GM12878 (cell line): ENCODE measurements around the gene RSPH9. TPM values are rescaled to one million over a fixed set of nuclear protein-coding genes. Genes with fewer than 3 reads are reported as not detected.

ENCODE experiments used
- ATAC-seq: fragments of 200-7000 bp; cut with Tn5 transposase; 3 replicates; pipeline ENCODE4 v1.9.1; 2020; ENCODE audit warnings: mild to moderate bottlenecking, moderate library complexity
- BruUV-seq: library from RNA; stranded (reverse); fragments of 400-500 nt; replicated peaks from 2 replicates; lab custom pipeline; 2021; lab: Mats Ljungman, UMichigan
- CTCF ChIA-PET: fragments of 300-600 bp; sonication (Branson Sonifier 250); formaldehyde crosslinking; extraction: SDS; loops from one replicate; lab custom pipeline; 2021; ENCODE audit warnings: inconsistent platforms; lab: Yijun Ruan, JAX
- POLR2A ChIA-PET: fragments of 350-600 bp; formaldehyde crosslinking; extraction: SDS; loops from one replicate; lab custom pipeline; 2021; ENCODE audit warnings: inconsistent platforms; lab: Charles Lee
- RAD21 ChIA-PET: fragments of 300-600 bp; sonication (Branson Sonifier 250); formaldehyde crosslinking; loops from one replicate; lab custom pipeline; 2023; ENCODE audit warnings: antibody characterized with exemption; ENCODE audit not compliant: unreplicated experiment; lab: Charles Lee
- SMC1A ChIA-PET: fragments of 300-600 bp; sonication (Branson Sonifier 250); formaldehyde crosslinking; loops from one replicate; lab custom pipeline; 2023; ENCODE audit not compliant: unreplicated experiment, uncharacterized antibody; lab: Charles Lee
- DNase-seq: peaks from one replicate; pipeline ENCODE4 v3.0.0-alpha.2; 2011; ENCODE audit warnings: low read depth, low spot score
- FAIRE-seq: peaks from 3 replicates; lab custom pipeline; 2011; peaks lifted over from hg19 to GRCh38; lab: Jason Lieb, UNC
- H2AFZ ChIP-seq: 2 replicates; pipeline ENCODE4 v1.6.0; 2011; ENCODE audit warnings: low read depth, low read length, control low read depth; ENCODE audit not compliant: control insufficient read depth
- H3K27ac ChIP-seq: 2 replicates; pipeline ENCODE4 v1.5.1; 2011; ENCODE audit warnings: control low read depth; ENCODE audit not compliant: control insufficient read depth, insufficient read depth
- H3K27me3 ChIP-seq, 2 experiments: replicated peaks in 1 of 2; 2 replicates each; pipeline versions ENCODE4 v1.6.0 to v1.6.1; 2011; ENCODE audit warnings: low read length in 1 of 2; ENCODE audit not compliant: control insufficient read depth in 2 of 2, insufficient read depth in 2 of 2
- H3K36me3 ChIP-seq, 2 experiments: 2 replicates each; pipeline ENCODE4 v1.5.1; 2011; ENCODE audit warnings: low read length in 1 of 2; ENCODE audit not compliant: control insufficient read depth in 2 of 2, insufficient read depth in 2 of 2
- H3K4me1 ChIP-seq: 2 replicates; pipeline ENCODE4 v1.6.1; 2011; ENCODE audit warnings: mild to moderate bottlenecking, low read length, moderate library complexity, mixed read lengths; ENCODE audit not compliant: control insufficient read depth, insufficient read depth
- H3K4me2 ChIP-seq: 2 replicates; pipeline ENCODE4 v1.6.0; 2011; ENCODE audit warnings: control low read depth; ENCODE audit not compliant: control insufficient read depth, insufficient read depth
- H3K4me3 ChIP-seq: fragments of 200-600 bp; sonication (generic); 2 replicates; pipeline ENCODE4 v1.5.1; 2016
- H3K79me2 ChIP-seq: 2 replicates; pipeline ENCODE4 v1.6.0; 2011; ENCODE audit warnings: low read length; ENCODE audit not compliant: control insufficient read depth, insufficient read depth
- H3K9ac ChIP-seq: 2 replicates; pipeline ENCODE4 v1.8.0; 2011; ENCODE audit warnings: low read length, control low read depth, mixed read lengths; ENCODE audit not compliant: control insufficient read depth, insufficient read depth
- H3K9me3 ChIP-seq: replicated peaks from 3 replicates; pipeline ENCODE4 v1.5.1; 2011; ENCODE audit warnings: mild to moderate bottlenecking, low read length; ENCODE audit not compliant: control insufficient read depth, insufficient read depth
- H4K20me1 ChIP-seq: 2 replicates; pipeline ENCODE4 v1.6.0; 2011; ENCODE audit not compliant: control insufficient read depth, insufficient read depth
- BMI1 ChIP-seq: fragments of 450-650 bp; IDR thresholded peaks from 2 replicates; pipeline ENCODE4 v1.6.1; 2016; ENCODE audit warnings: mild to moderate bottlenecking, moderate library complexity, borderline replicate concordance
- DPF2 ChIP-seq: fragments of 450-650 bp; IDR thresholded peaks from 2 replicates; pipeline ENCODE4 v1.6.1; 2017; ENCODE audit warnings: mild to moderate bottlenecking
- EED ChIP-seq: sonication (generic); IDR thresholded peaks from 2 replicates; pipeline ENCODE4 v1.6.1; 2016; ENCODE audit warnings: antibody characterized with exemption, low read depth
- FOS ChIP-seq: IDR thresholded peaks from 3 replicates; pipeline ENCODE4 v1.6.1; 2011; ENCODE audit warnings: borderline replicate concordance; ENCODE audit not compliant: insufficient read length; ENCODE audit errors: extremely low read depth
- HCFC1 ChIP-seq: fragments of 150-350 bp; IDR thresholded peaks from 2 replicates; pipeline ENCODE4 v1.6.1; 2014; ENCODE audit warnings: low read length
- IRF4 ChIP-seq: IDR thresholded peaks from 2 replicates; pipeline ENCODE4 v1.6.1; 2011; ENCODE audit warnings: low read depth, low read length
- NFXL1 ChIP-seq: fragments of 450-650 bp; IDR thresholded peaks from 2 replicates; pipeline ENCODE4 v1.6.1; 2017; ENCODE audit warnings: antibody characterized with exemption, mild to moderate bottlenecking, borderline replicate concordance
- POLR2AphosphoS2 ChIP-seq: IDR thresholded peaks from 2 replicates; pipeline ENCODE4 v1.6.1; 2011; ENCODE audit warnings: low read depth, mild to moderate bottlenecking, low read length, improper control_type of control experiment, moderate library complexity
- RUNX3 ChIP-seq: IDR thresholded peaks from 2 replicates; pipeline ENCODE4 v1.6.1; 2012; ENCODE audit warnings: low read length, inconsistent platforms
- ZBTB4 ChIP-seq: fragments of 450-650 bp; formaldehyde crosslinking; IDR thresholded peaks from 2 replicates; pipeline ENCODE4 v1.4.0; 2022; ENCODE audit warnings: mild to moderate bottlenecking, moderate library complexity
- ZNF207 ChIP-seq: fragments of 450-650 bp; IDR thresholded peaks from 2 replicates; pipeline ENCODE4 v1.6.1; 2014; ENCODE audit warnings: antibody characterized with exemption, mild to moderate bottlenecking, borderline replicate concordance
- ZNF24 ChIP-seq: fragments of 450-650 bp; IDR thresholded peaks from 2 replicates; pipeline ENCODE4 v1.6.1; 2017; ENCODE audit warnings: antibody characterized with exemption, mild to moderate bottlenecking
- ZNF384 ChIP-seq: IDR thresholded peaks from 2 replicates; pipeline ENCODE4 v1.6.1; 2012; ENCODE audit warnings: low read depth, mild to moderate bottlenecking, low read length, improper control_type of control experiment, borderline replicate concordance
- WGBS: methylation state at CpG from one replicate; pipeline ENCODE4 v1.1.6; 2016; ENCODE audit warnings: low lambda C conversion rate; ENCODE audit not compliant: insufficient replicate concordance, insufficient coverage; ENCODE audit errors: missing lambda C conversion rate; 5-methylcytosine and 5-hydroxymethylcytosine counted together
- in situ Hi-C: fragments of 300-500 bp; cut with MboI; formaldehyde crosslinking; loops from 9 replicates; pipeline ENCODE4 v1.14.3; 2018; ENCODE audit warnings: mixed read lengths
- intact Hi-C: fragments of 100-400 bp; cut with micrococcal nuclease; formaldehyde crosslinking; loops from one replicate; pipeline ENCODE4 v1.14.2; 2022; ENCODE audit not compliant: unreplicated experiment
- polyA plus RNA-seq, 11 experiments: library from polyadenylated mRNA; depleted of rRNA in 4 of 11; unstranded in 6 of 11; stranded (reverse) in 5 of 11; fragments of >200 nt; fragmentation: Nextera tagmentation in 4 of 11; fragmentation: Illumina TruSeq in 1 of 11; extraction: Ambion mirVana in 4 of 11; extraction: Trizol in 1 of 11; gene quantifications; 1 replicate in 1 of 11; 2 replicates in 10 of 11; pipeline versions ENCODE4 v1.2.1 to v1.2.3, GENCODE V29; 2011 to 2016; ENCODE audit warnings: inconsistent platforms in 2 of 11, missing spikeins in 2 of 11, low read depth in 1 of 11
- total RNA-seq, 4 experiments: library from RNA; depleted of rRNA in 3 of 4; stranded (reverse); fragments of >200 nt in 3 of 4; fragmentation: Illumina TruSeq in 1 of 4; extraction: Trizol in 1 of 4; gene quantifications; 2 replicates each; pipeline versions ENCODE4 v1.2.1 to v1.2.3, GENCODE V29; 2013 to 2021
- TF ChIP-seq, protein P1 (sequence below): IDR thresholded peaks from 2 replicates; pipeline ENCODE4 v1.6.1; 2011; ENCODE audit warnings: borderline replicate concordance, low read depth, mild to moderate bottlenecking, moderate library complexity, low read length; ENCODE audit not compliant: insufficient read depth, poor library complexity, severe bottlenecking
- TF ChIP-seq, protein P2 (sequence below): fragments of 450-650 bp; IDR thresholded peaks from 2 replicates; pipeline ENCODE4 v1.6.1; 2016; ENCODE audit warnings: mild to moderate bottlenecking

RSPH9 gene
- total and polyA plus RNA-seq, 10 of the 15 experiments (the other 5 are each of a cell fraction or from before 2014, with no cell fraction given): 0.26 to 0.63 (median 0.36) TPM; not detected in 6

DNA sequence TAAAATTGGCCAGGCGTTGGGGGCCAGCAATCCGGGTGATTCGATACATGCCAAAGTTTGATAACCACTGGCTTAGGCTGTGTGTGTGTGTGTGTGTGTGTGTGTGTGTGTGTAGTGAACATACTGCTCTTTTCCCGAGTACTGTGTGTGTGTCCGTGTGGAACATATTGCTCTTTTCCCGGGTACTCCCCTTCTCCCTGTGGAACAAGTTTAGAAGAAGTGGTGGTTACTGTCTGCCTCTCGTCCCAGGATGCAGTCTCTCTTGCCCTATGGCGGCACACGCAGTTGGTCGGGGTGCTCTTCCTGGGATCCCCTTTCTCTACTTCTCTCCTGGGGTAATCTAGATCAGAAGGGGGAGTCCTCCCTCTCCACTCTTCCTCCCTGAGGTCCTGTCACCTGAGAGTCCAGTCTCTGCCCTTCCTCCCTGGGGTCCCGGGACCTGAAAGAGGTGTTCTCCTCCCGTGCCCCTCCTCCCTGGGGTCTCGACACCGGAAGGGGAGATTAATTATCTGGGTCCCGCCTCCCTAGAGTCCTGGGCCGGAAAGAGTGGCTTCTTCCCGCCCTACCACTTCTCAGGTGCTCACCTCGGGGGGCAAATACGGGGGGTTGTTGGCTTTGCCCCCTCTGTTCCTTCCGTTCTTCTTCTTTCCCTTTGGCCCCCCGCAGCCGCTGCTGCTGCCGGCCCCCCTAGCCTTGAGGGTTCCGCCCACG, 16.3 kb upstream of the RSPH9 start:
- H3K27ac ChIP-seq: peak overlapping the region; percentile 69
- peak; percentile 54 for FAIRE-seq
- intact Hi-C loops: no loop called here
- in situ Hi-C loops: no loop called here
- H4K20me1 ChIP-seq: no peaks in the 10 kb centered on the region
- no peak for DNase-seq
- ChIA-PET CTCF (interaction anchor here (0.7 to 2.3 kb wide), 7 partner anchors 16 to 639 kb away, joined by 4 to 16 read pairs (median 7); partner anchors contain the start of gene RSPH9), RAD21 (interaction anchor here (1.0 to 1.9 kb wide), 8 partner anchors 28 to 445 kb away, joined by 3 to 9 read pairs (median 4); partner anchors contain the start of genes POLH and XPO5), SMC1A (interaction anchor here (1.0 to 2.1 kb wide), 6 partner anchors 11 to 644 kb away, joined by 3 to 7 read pairs (median 5); partner anchors contain the start of genes PPP2R5D and RSPH9), POLR2A (interaction anchor here (0.6 to 2.9 kb wide), 15 partner anchors 8 to 591 kb away, joined by 3 to 16 read pairs (median 7); partner anchors contain the start of genes MRPS18A, POLH, RSPH9 and VEGFA)
- H3K4me3 ChIP-seq: peak overlapping the region; percentile 75
- peak overlapping the region; percentile 64 for H3K9ac ChIP-seq
- no peaks in the 10 kb centered on the region for H3K9me3 ChIP-seq
- ATAC-seq: peak; percentile 45
- 3% methylated on average over 23 of the region's 25 CpGs for WGBS
- no peaks in the 10 kb centered on the region for H3K27me3 ChIP-seq
- BruUV-seq: TSS peak; percentile 76
- H3K36me3 ChIP-seq: peaks cover 10 to 27% of the 10 kb centered on the region in 2 experiments
- H3K4me2 ChIP-seq: peak overlapping the region; percentile 78
- H2AFZ ChIP-seq: peak overlapping the region; percentile 61
- H3K4me1 ChIP-seq: peaks cover 20% of the 10 kb centered on the region
- peaks cover 22% of the 10 kb centered on the region for H3K79me2 ChIP-seq
- TF ChIP-seq HCFC1 (no peak), ZNF207 (no peak), ZBTB4 (CRISPR knock-in tag) (no peak), NFXL1 (no peak), ZNF24 (no peak), BMI1 (no peak), FOS (no peak), IRF4 (no peak), RUNX3 (no peak), EED (0 out of 2 replicates have a peak, but pooled peaks have one; percentile 14), ZNF384 (no peak), DPF2 (peak; percentile 20; the same call in 1 of the 2 replicates), POLR2AphosphoS2 (0 out of 2 replicates have a peak, but pooled peaks have one; percentile 25)
- TF ChIP-seq, protein P1, sequence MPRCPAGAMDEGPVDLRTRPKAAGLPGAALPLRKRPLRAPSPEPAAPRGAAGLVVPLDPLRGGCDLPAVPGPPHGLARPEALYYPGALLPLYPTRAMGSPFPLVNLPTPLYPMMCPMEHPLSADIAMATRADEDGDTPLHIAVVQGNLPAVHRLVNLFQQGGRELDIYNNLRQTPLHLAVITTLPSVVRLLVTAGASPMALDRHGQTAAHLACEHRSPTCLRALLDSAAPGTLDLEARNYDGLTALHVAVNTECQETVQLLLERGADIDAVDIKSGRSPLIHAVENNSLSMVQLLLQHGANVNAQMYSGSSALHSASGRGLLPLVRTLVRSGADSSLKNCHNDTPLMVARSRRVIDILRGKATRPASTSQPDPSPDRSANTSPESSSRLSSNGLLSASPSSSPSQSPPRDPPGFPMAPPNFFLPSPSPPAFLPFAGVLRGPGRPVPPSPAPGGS: no peak
- TF ChIP-seq, protein P2, sequence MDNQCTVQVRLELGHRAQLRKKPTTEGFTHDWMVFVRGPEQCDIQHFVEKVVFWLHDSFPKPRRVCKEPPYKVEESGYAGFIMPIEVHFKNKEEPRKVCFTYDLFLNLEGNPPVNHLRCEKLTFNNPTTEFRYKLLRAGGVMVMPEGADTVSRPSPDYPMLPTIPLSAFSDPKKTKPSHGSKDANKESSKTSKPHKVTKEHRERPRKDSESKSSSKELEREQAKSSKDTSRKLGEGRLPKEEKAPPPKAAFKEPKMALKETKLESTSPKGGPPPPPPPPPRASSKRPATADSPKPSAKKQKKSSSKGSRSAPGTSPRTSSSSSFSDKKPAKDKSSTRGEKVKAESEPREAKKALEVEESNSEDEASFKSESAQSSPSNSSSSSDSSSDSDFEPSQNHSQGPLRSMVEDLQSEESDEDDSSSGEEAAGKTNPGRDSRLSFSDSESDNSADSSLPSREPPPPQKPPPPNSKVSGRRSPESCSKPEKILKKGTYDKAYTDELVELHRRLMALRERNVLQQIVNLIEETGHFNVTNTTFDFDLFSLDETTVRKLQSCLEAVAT: 0 out of 2 replicates have a peak, but pooled peaks have one; percentile 48
